ENCODE measurements around the gene WSB1.

Gene WSB1

GRCh38 chr17:27339836-27340550, 46.1 kb downstream of the WSB1 start:
- no peak for DNase-seq

GRCh38 chr17:27340575-27340974, 46.7 kb downstream of the WSB1 start:
- DNase-seq = no peak

- no peak for DNase-seq
Measured at GRCh38 chr17:27341041-27341471, 47.1 kb downstream of the WSB1 start.

GRCh38 chr17:27342059-27342458, 48.1 kb downstream of the WSB1 start:
- DNase-seq = no peak

- no peak for DNase-seq
Measured at GRCh38 chr17:27343294-27343693, 49.4 kb downstream of the WSB1 start.

- DNase-seq = no peak
Measured at GRCh38 chr17:27343977-27344607, 50.2 kb downstream of the WSB1 start.

- no peak for DNase-seq
Measured at GRCh38 chr17:27345141-27345904, 51.4 kb downstream of the WSB1 start.

- no peak for DNase-seq
Measured at GRCh38 chr17:27346228-27346899, 52.5 kb downstream of the WSB1 start.

- DNase-seq = no peak
Measured at GRCh38 chr17:27348196-27348595, 54.3 kb downstream of the WSB1 start.

GRCh38 chr17:27349540-27350021, 55.7 kb downstream of the WSB1 start:
- DNase-seq = no peak

- DNase-seq = no peak
Measured at GRCh38 chr17:27351759-27352158, 57.8 kb downstream of the WSB1 start.

- DNase-seq = no peak
Measured at GRCh38 chr17:27352448-27353032, 58.6 kb downstream of the WSB1 start.

GRCh38 chr17:27353033-27353460, 59.1 kb downstream of the WSB1 start:
- DNase-seq = no peak

GRCh38 chr17:27353461-27354050, 59.6 kb downstream of the WSB1 start:
- DNase-seq = peak; percentile 72

GRCh38 chr17:27354051-27354490, 60.2 kb downstream of the WSB1 start:
- no peak for DNase-seq

GRCh38 chr17:27354491-27355081, 60.7 kb downstream of the WSB1 start:
- peak; percentile 29 for DNase-seq

- no peak for DNase-seq
Measured at GRCh38 chr17:27355419-27355818, 61.5 kb downstream of the WSB1 start.

- no peak for DNase-seq
Measured at GRCh38 chr17:27356091-27356705, 62.3 kb downstream of the WSB1 start.

GRCh38 chr17:27357236-27357635, 63.3 kb downstream of the WSB1 start:
- DNase-seq = no peak

GRCh38 chr17:27360507-27360906, 66.6 kb downstream of the WSB1 start:
- no peak for DNase-seq

- DNase-seq = no peak
Measured at GRCh38 chr17:27361695-27362094, 67.8 kb downstream of the WSB1 start.

Data from NCI-H526 treated with DMSO at 0.1 percent for 48 hours (cell line).